Measurements from ENCODE around the gene DMC1. TPM values are rescaled to one million over a fixed set of nuclear protein-coding genes. Genes with fewer than 3 reads are reported as not detected.

The DMC1 gene
- total RNA-seq, 1 experiment from 2014 or later = 4.4 TPM

GRCh38 chr22:38494939-38495338, 75.0 kb downstream of the DMC1 start:
- H3K36me3 Mint-ChIP-seq (ENCODE audit: insufficient read depth, unreplicated experiment) = peaks cover 94% of the 10 kb centered on the region
- TF ChIP-seq CTCF (IDR thresholded peaks at IDR 0.05; ENCODE audit: unreplicated experiment) = no peak
- intact Hi-C loops (cut with micrococcal nuclease; ENCODE audit: unreplicated experiment) = no loop called here
- H3K27me3 Mint-ChIP-seq (ENCODE audit: unreplicated experiment) = no peaks in the 10 kb centered on the region
- H3K9me3 Mint-ChIP-seq (ENCODE audit: low read depth, unreplicated experiment) = no peaks in the 10 kb centered on the region
- no TSS peak for BruUV-seq (replicated peaks)
- DNase-seq = no peak
- no peak overlapping the region for H3K4me3 Mint-ChIP-seq (ENCODE audit: low read depth, unreplicated experiment)
- no peak overlapping the region for H3K27ac Mint-ChIP-seq (ENCODE audit: unreplicated experiment)
- H3K4me1 Mint-ChIP-seq (ENCODE audit: low read depth, unreplicated experiment) = no peaks in the 10 kb centered on the region
- CTCF ChIA-PET = interaction anchor here (0.6 kb wide), 1 partner anchor 248 kb away, joined by 4 read pairs; no protein-coding TSS in a partner anchor

- no TSS peak for BruUV-seq (replicated peaks)
- H3K36me3 Mint-ChIP-seq (ENCODE audit: insufficient read depth, unreplicated experiment) = peaks cover 94% of the 10 kb centered on the region
- H3K4me1 Mint-ChIP-seq (ENCODE audit: low read depth, unreplicated experiment) = no peaks in the 10 kb centered on the region
- intact Hi-C loops (cut with micrococcal nuclease; ENCODE audit: unreplicated experiment) = no loop called here
- DNase-seq = no peak
- no peaks in the 10 kb centered on the region for H3K27me3 Mint-ChIP-seq (ENCODE audit: unreplicated experiment)
- TF ChIP-seq CTCF (IDR thresholded peaks at IDR 0.05; ENCODE audit: unreplicated experiment) = no peak
- no peaks in the 10 kb centered on the region for H3K9me3 Mint-ChIP-seq (ENCODE audit: low read depth, unreplicated experiment)
- H3K27ac Mint-ChIP-seq (ENCODE audit: unreplicated experiment) = no peak overlapping the region
- CTCF ChIA-PET = interaction anchor here (0.6 kb wide), 1 partner anchor 249 kb away, joined by 4 read pairs; no protein-coding TSS in a partner anchor
- H3K4me3 Mint-ChIP-seq (ENCODE audit: low read depth, unreplicated experiment) = no peak overlapping the region
Observed at GRCh38 chr22:38494498-38494897, 75.5 kb downstream of the DMC1 start.

GRCh38 chr22:38491707-38492348, 78.2 kb downstream of the DMC1 start:
- BruUV-seq (replicated peaks) = no TSS peak
- Mint-ChIP-seq H3K36me3 (ENCODE audit: insufficient read depth, unreplicated experiment) (peaks cover 89% of the 10 kb centered on the region), H3K27me3 (ENCODE audit: unreplicated experiment) (no peaks in the 10 kb centered on the region), H3K4me3 (ENCODE audit: low read depth, unreplicated experiment) (no peak overlapping the region), H3K27ac (ENCODE audit: unreplicated experiment) (no peak overlapping the region), H3K9me3 (ENCODE audit: low read depth, unreplicated experiment) (no peaks in the 10 kb centered on the region), H3K4me1 (ENCODE audit: low read depth, unreplicated experiment) (no peaks in the 10 kb centered on the region)
- no peak for TF ChIP-seq CTCF (IDR thresholded peaks at IDR 0.05; ENCODE audit: unreplicated experiment)
- no peak for DNase-seq
- intact Hi-C loops (cut with micrococcal nuclease; ENCODE audit: unreplicated experiment) = no loop called here
- CTCF ChIA-PET = interaction anchor here (1.1 kb wide), 1 partner anchor 26 kb away, joined by 3 read pairs; no protein-coding TSS in a partner anchor

GRCh38 chr22:38490915-38491314, 79.1 kb downstream of the DMC1 start:
- Mint-ChIP-seq H3K27me3 (ENCODE audit: unreplicated experiment) (no peaks in the 10 kb centered on the region), H3K9me3 (ENCODE audit: low read depth, unreplicated experiment) (no peaks in the 10 kb centered on the region), H3K27ac (ENCODE audit: unreplicated experiment) (no peak overlapping the region), H3K4me1 (ENCODE audit: low read depth, unreplicated experiment) (no peaks in the 10 kb centered on the region), H3K36me3 (ENCODE audit: insufficient read depth, unreplicated experiment) (peaks cover 89% of the 10 kb centered on the region), H3K4me3 (ENCODE audit: low read depth, unreplicated experiment) (no peak overlapping the region)
- no peak for DNase-seq
- intact Hi-C loops (cut with micrococcal nuclease; ENCODE audit: unreplicated experiment) = no loop called here
- CTCF ChIA-PET = no interaction called here
- no TSS peak for BruUV-seq (replicated peaks)
- no peak for TF ChIP-seq CTCF (IDR thresholded peaks at IDR 0.05; ENCODE audit: unreplicated experiment)
